Endothelial cell of umbilical vein (primary cell): ENCODE measurements around the gene RPUSD4. TPM values are rescaled to one million over a fixed set of nuclear protein-coding genes. Genes with fewer than 3 reads are reported as not detected.

Experiments used
- BruUV-seq: library from RNA; stranded (reverse); fragments of 400-500 nt; replicated peaks from 2 replicates; lab custom pipeline; 2021; lab: Mats Ljungman, UMichigan
- CTCF ChIA-PET: fragments of 300-600, 350-600 bp; sonication (Branson Sonifier 250); formaldehyde crosslinking; loops from one replicate; lab custom pipeline; 2021; ENCODE audit warnings: antibody characterized with exemption, inconsistent platforms; lab: Charles Lee
- POLR2A ChIA-PET: fragments of 300-600, 350-600 bp; sonication (Branson Sonifier 250); formaldehyde crosslinking; loops from one replicate; lab custom pipeline; 2021; ENCODE audit warnings: antibody characterized with exemption, inconsistent platforms; lab: Charles Lee
- DNase-seq: peaks from one replicate; pipeline ENCODE4 v3.0.0-alpha.2; 2011; ENCODE audit warnings: low read depth, low spot score
- FAIRE-seq: peaks from 2 replicates; lab custom pipeline; 2011; peaks lifted over from hg19 to GRCh38; lab: Jason Lieb, UNC
- H2AFZ ChIP-seq: 2 replicates; pipeline ENCODE4 v1.6.0; 2012; ENCODE audit warnings: low read depth, low read length, control low read depth, inconsistent platforms
- H3K27ac ChIP-seq: 2 replicates; pipeline ENCODE4 v1.5.1; 2011; ENCODE audit warnings: low read depth, mild to moderate bottlenecking, control low read depth, low read length, moderate library complexity; ENCODE audit not compliant: insufficient read depth
- H3K27me3 ChIP-seq, 2 experiments: 2 replicates each; pipeline versions ENCODE4 v1.6.0 to v1.6.1; 2011; ENCODE audit warnings: low read length in 2 of 2, mixed read lengths in 1 of 2; ENCODE audit not compliant: control insufficient read depth in 2 of 2, insufficient read depth in 2 of 2
- H3K36me3 ChIP-seq, 2 experiments: 2 replicates in 1 of 2; 3 replicates in 1 of 2; pipeline ENCODE4 v1.5.1; 2011; ENCODE audit warnings: low read length in 2 of 2, mild to moderate bottlenecking in 1 of 2, moderate library complexity in 1 of 2; ENCODE audit not compliant: control insufficient read depth in 2 of 2, insufficient read depth in 2 of 2; ENCODE audit errors: extremely low read depth in 1 of 2
- H3K4me1 ChIP-seq: 3 replicates; pipeline ENCODE4 v1.5.1; 2011; ENCODE audit warnings: mild to moderate bottlenecking, low read length; ENCODE audit not compliant: control insufficient read depth, insufficient read depth; ENCODE audit errors: extremely low read depth
- H3K4me2 ChIP-seq: 2 replicates; pipeline ENCODE4 v1.6.1; 2011; ENCODE audit warnings: low read length, control low read depth, mixed read lengths; ENCODE audit not compliant: insufficient read depth
- H3K4me3 ChIP-seq, 3 experiments: fragments of 200-600 bp in 1 of 3; sonication (generic), shearing (Covaris generic) in 1 of 3; replicated peaks in 1 of 3; 2 replicates each; pipeline ENCODE4 v1.5.1; 2011 to 2016; ENCODE audit warnings: control low read depth in 3 of 3, low read length in 3 of 3, mild to moderate bottlenecking in 2 of 3, inconsistent platforms in 1 of 3, low read depth in 1 of 3, moderate library complexity in 1 of 3; ENCODE audit not compliant: insufficient read depth in 1 of 3
- H3K79me2 ChIP-seq: 2 replicates; pipeline ENCODE4 v1.6.0; 2012; ENCODE audit warnings: low read length, inconsistent platforms; ENCODE audit not compliant: control insufficient read depth, insufficient read depth
- H3K9ac ChIP-seq: replicated peaks from 2 replicates; pipeline ENCODE3; 2011; ENCODE audit warnings: low read length, control low read depth; ENCODE audit not compliant: insufficient read depth; ENCODE audit errors: extremely low read depth
- H3K9me1 ChIP-seq: replicated peaks from 3 replicates; pipeline ENCODE4 v1.6.0; 2011; ENCODE audit warnings: mild to moderate bottlenecking, low read length; ENCODE audit not compliant: control insufficient read depth, insufficient read depth; ENCODE audit errors: extremely low read depth
- H3K9me3 ChIP-seq: replicated peaks from 2 replicates; pipeline ENCODE4 v1.5.1; 2012; ENCODE audit warnings: low read length, inconsistent platforms; ENCODE audit not compliant: control insufficient read depth, insufficient read depth
- H4K20me1 ChIP-seq: replicated peaks from 2 replicates; pipeline ENCODE3; 2011; ENCODE audit warnings: mild to moderate bottlenecking, low read length; ENCODE audit not compliant: control insufficient read depth, insufficient read depth; ENCODE audit errors: extremely low read depth
- CTCF ChIP-seq, 2 donors: IDR thresholded peaks; 1 replicate in 1 of 2; 2 replicates in 1 of 2; pipeline ENCODE4 v1.5.1; 2011; ENCODE audit warnings: low read length in 2 of 2, mild to moderate bottlenecking in 2 of 2, moderate library complexity in 2 of 2, control low read depth in 1 of 2, inconsistent platforms in 1 of 2, low read depth in 1 of 2; ENCODE audit not compliant: insufficient read depth in 1 of 2; ENCODE audit errors: extremely low read depth in 1 of 2
- EZH2 ChIP-seq: IDR thresholded peaks from 2 replicates; pipeline ENCODE4 v1.6.1; 2012; ENCODE audit warnings: borderline replicate concordance, low read depth, mild to moderate bottlenecking, moderate library complexity, low read length, inconsistent platforms; ENCODE audit not compliant: severe bottlenecking
- FOS ChIP-seq: IDR thresholded peaks from 2 replicates; pipeline ENCODE4 v1.6.1; 2011; ENCODE audit warnings: mild to moderate bottlenecking, low read length, moderate library complexity, borderline replicate concordance; ENCODE audit not compliant: insufficient read depth
- GATA2 ChIP-seq: IDR thresholded peaks from 2 replicates; pipeline ENCODE4 v1.7.0; 2011; ENCODE audit warnings: low read depth, mild to moderate bottlenecking, moderate library complexity, mixed read lengths, low read length; ENCODE audit not compliant: insufficient read length, insufficient read depth
- JUN ChIP-seq: IDR thresholded peaks from 2 replicates; pipeline ENCODE4 v1.6.1; 2011; ENCODE audit warnings: borderline replicate concordance, low read depth; ENCODE audit not compliant: insufficient read length, insufficient read depth
- MAX ChIP-seq: IDR thresholded peaks from 2 replicates; pipeline ENCODE4 v1.6.1; 2011; ENCODE audit not compliant: insufficient read depth, insufficient read length
- MYC ChIP-seq: IDR thresholded peaks from one replicate; pipeline ENCODE4 v1.6.1; 2011; ENCODE audit warnings: mild to moderate bottlenecking, low read depth, low read length
- POLR2A ChIP-seq: IDR thresholded peaks from 2 replicates; pipeline ENCODE4 v1.6.1; 2012; ENCODE audit warnings: low read depth, mild to moderate bottlenecking, control low read depth, low read length
- POLR2AphosphoS5 ChIP-seq: IDR thresholded peaks from 2 replicates; pipeline ENCODE4 v1.6.1; 2012; ENCODE audit warnings: low read depth, mild to moderate bottlenecking, control low read depth, low read length, moderate library complexity; ENCODE audit not compliant: insufficient read depth
- dilution Hi-C: fragments of 300-500 bp; cut with MboI; formaldehyde crosslinking; loops from one replicate; pipeline ENCODE4 v1.15.0; 2019; ENCODE audit warnings: low sequenced_read_pairs; ENCODE audit not compliant: extremely low pct_ligation_motif_present
- intact Hi-C: fragments of 100-400 bp; cut with micrococcal nuclease; formaldehyde crosslinking; loops from one replicate; pipeline ENCODE4 v1.10.0; 2022
- polyA plus RNA-seq, 4 experiments: library from polyadenylated mRNA; depleted of rRNA in 3 of 4; stranded (reverse) in 3 of 4; unstranded in 1 of 4; fragments of >200 nt; gene quantifications; 2 replicates each; pipeline versions ENCODE4 v1.2.1 to v1.2.3, GENCODE V29; 2011 to 2012; ENCODE audit warnings: missing spikeins in 1 of 4
- total RNA-seq: library from RNA; stranded (reverse); gene quantifications from 2 replicates; pipeline ENCODE4 v1.2.3, GENCODE V29; 2021

RPUSD4 gene
- total and polyA plus RNA-seq, 2 donors (not counting 3 experiments of a cell fraction or from before 2014, with no cell fraction given): 37.8 to 40.8 TPM

- Histone ChIP-seq H3K9ac (no peak overlapping the region), H3K79me2 (no peaks in the 10 kb centered on the region), H3K4me3 (no peak overlapping the region), H4K20me1 (no peaks in the 10 kb centered on the region), H3K27me3 (no peaks in the 10 kb centered on the region), H3K9me3 (no peaks in the 10 kb centered on the region), H2AFZ (no peak overlapping the region), H3K36me3 (no peaks in the 10 kb centered on the region), H3K9me1 (no peaks in the 10 kb centered on the region), H3K4me2 (no peak overlapping the region), H3K4me1 (peaks cover 25% of the 10 kb centered on the region), H3K27ac (no peak overlapping the region)
- CTCF ChIA-PET: no interaction called here
- TF ChIP-seq JUN (no peak), FOS (no peak)
- DNase-seq: no peak
- no peak for FAIRE-seq
- intact Hi-C loops (no loop called here), dilution Hi-C loops (no loop called here)
- POLR2A ChIA-PET: no interaction called here
- no TSS peak for BruUV-seq
These were observed 54.0 kb downstream of the RPUSD4 start for GRCh38 chr11:126157326-126158030.

DNA sequence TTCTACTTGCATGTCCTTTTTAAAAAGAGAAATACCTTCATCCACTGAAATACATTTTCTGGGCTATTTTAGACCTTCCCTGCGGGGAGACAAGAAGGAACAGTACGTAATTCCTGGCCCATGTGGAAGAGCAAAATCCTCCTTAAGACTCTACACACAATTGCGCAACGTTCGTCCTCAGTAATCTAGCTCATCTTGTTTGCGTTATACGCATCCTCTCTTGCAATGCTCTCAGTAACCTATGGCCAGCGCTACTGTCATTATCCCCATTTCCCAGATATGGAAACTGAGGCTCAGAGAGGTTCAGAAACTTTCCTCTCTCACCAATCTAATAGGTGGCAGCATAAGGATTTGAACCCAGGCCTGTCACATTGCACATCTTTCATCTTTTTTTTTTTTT, 54.6 kb downstream of the RPUSD4 start:
- FAIRE-seq (no peak), DNase-seq (no peak)
- TF ChIP-seq CTCF (IDR thresholded peaks at IDR 0.05; ENCODE audit: extremely low read depth in 1 of 2, insufficient read depth in 1 of 2, low read depth in 1 of 2, low read length in 2 of 2) (no peak), POLR2A (no peak), GATA2 (no peak), POLR2AphosphoS5 (no peak), MYC (no peak), FOS (no peak), MAX (no peak), JUN (no peak), EZH2 (no peak)
- H3K36me3 ChIP-seq: no peaks in the 10 kb centered on the region
- no peaks in the 10 kb centered on the region for H3K79me2 ChIP-seq
- CTCF ChIA-PET: no interaction called here
- H3K9me3 ChIP-seq: no peaks in the 10 kb centered on the region
- BruUV-seq: no TSS peak
- no peak overlapping the region for H3K4me2 ChIP-seq
- no peaks in the 10 kb centered on the region for H4K20me1 ChIP-seq
- H3K9ac ChIP-seq: no peak overlapping the region
- no peak overlapping the region for H3K4me3 ChIP-seq
- H3K4me1 ChIP-seq: peaks cover 25% of the 10 kb centered on the region
- no peak overlapping the region for H2AFZ ChIP-seq
- H3K27me3 ChIP-seq: no peaks in the 10 kb centered on the region
- POLR2A ChIA-PET: no interaction called here
- dilution Hi-C loops: no loop called here
- H3K27ac ChIP-seq: no peak overlapping the region
- intact Hi-C loops: no loop called here
- no peaks in the 10 kb centered on the region for H3K9me1 ChIP-seq
